Smooth muscle cell (in vitro differentiated cells): ENCODE results near the gene C19orf25. TPM values are rescaled to one million over a fixed set of nuclear protein-coding genes. Genes with fewer than 3 reads are reported as not detected.

Source experiments
- DNase-seq: peaks from one replicate; lab custom pipeline; 2025; ENCODE audit not compliant: unreplicated experiment; lab: John Stamatoyannopoulos, UW
- H2AFZ ChIP-seq: fragments of 200-600 bp; sonication (generic); 2 replicates; pipeline ENCODE4 v1.6.0; 2016; ENCODE audit warnings: antibody characterized with exemption, low read depth, mild to moderate bottlenecking
- H3F3A ChIP-seq: fragments of 200-600 bp; sonication (generic); 2 replicates; pipeline ENCODE4 v1.6.0; 2017; ENCODE audit warnings: antibody characterized with exemption, low read depth
- H3K27ac ChIP-seq: fragments of 200-600 bp; sonication (generic); 2 replicates; pipeline ENCODE4 v1.5.1; 2016; ENCODE audit warnings: low read depth, mild to moderate bottlenecking
- H3K27me3 ChIP-seq: fragments of 200-600 bp; sonication (generic); 2 replicates; pipeline ENCODE4 v1.6.1; 2016; ENCODE audit warnings: low read depth, mild to moderate bottlenecking
- H3K36me3 ChIP-seq: fragments of 200-600 bp; sonication (generic); 2 replicates; pipeline ENCODE4 v1.5.1; 2016; ENCODE audit warnings: low read depth
- H3K4me1 ChIP-seq: fragments of 200-600 bp; sonication (generic); 2 replicates; pipeline ENCODE4 v1.5.1; 2016; ENCODE audit warnings: low read depth
- H3K4me2 ChIP-seq: fragments of 200-600 bp; sonication (generic); 2 replicates; pipeline ENCODE4 v1.6.0; 2016; ENCODE audit warnings: mild to moderate bottlenecking
- H3K4me3 ChIP-seq: fragments of 200-600 bp; sonication (generic); 2 replicates; pipeline ENCODE4 v1.5.1; 2016; ENCODE audit warnings: mild to moderate bottlenecking
- H3K79me2 ChIP-seq: fragments of 200-600 bp; sonication (generic); 2 replicates; pipeline ENCODE4 v1.6.0; 2016; ENCODE audit warnings: low read depth, mild to moderate bottlenecking
- H3K9ac ChIP-seq: fragments of 200-600 bp; sonication (generic); 2 replicates; pipeline ENCODE4 v1.6.0; 2016; ENCODE audit warnings: low read depth
- H3K9me3 ChIP-seq: fragments of 200-600 bp; sonication (generic); replicated peaks from 2 replicates; pipeline ENCODE4 v1.5.1; 2016; ENCODE audit warnings: low read depth
- H4K20me1 ChIP-seq: fragments of 200-600 bp; sonication (generic); 2 replicates; pipeline ENCODE4 v1.6.0; 2016; ENCODE audit warnings: low read depth
- WGBS: methylation state at CpG from one replicate; pipeline ENCODE4 v1.1.7; 2016; ENCODE audit warnings: low lambda C conversion rate; 5-methylcytosine and 5-hydroxymethylcytosine counted together
- polyA plus RNA-seq: library from polyadenylated mRNA; unstranded; fragments of >200 nt; fragmentation: Nextera tagmentation; extraction: Ambion mirVana; gene quantifications from 2 replicates; pipeline ENCODE4 v1.2.1, GENCODE V29; 2016
- total RNA-seq: library from RNA; depleted of rRNA; stranded (reverse); fragments of >200 nt; gene quantifications from 2 replicates; pipeline ENCODE4 v1.2.3, GENCODE V29; 2014
- TF ChIP-seq, protein P1 (sequence below): fragments of 200-600 bp; sonication (generic); IDR thresholded peaks from 2 replicates; pipeline ENCODE4 v1.5.1; 2017; ENCODE audit warnings: borderline replicate concordance, mild to moderate bottlenecking, antibody characterized with exemption; ENCODE audit not compliant: insufficient read depth, poor library complexity, severe bottlenecking

The C19orf25 gene
- total and polyA plus RNA-seq, 2 experiments from 2014 or later = 15.2 to 27.9 TPM

DNA sequence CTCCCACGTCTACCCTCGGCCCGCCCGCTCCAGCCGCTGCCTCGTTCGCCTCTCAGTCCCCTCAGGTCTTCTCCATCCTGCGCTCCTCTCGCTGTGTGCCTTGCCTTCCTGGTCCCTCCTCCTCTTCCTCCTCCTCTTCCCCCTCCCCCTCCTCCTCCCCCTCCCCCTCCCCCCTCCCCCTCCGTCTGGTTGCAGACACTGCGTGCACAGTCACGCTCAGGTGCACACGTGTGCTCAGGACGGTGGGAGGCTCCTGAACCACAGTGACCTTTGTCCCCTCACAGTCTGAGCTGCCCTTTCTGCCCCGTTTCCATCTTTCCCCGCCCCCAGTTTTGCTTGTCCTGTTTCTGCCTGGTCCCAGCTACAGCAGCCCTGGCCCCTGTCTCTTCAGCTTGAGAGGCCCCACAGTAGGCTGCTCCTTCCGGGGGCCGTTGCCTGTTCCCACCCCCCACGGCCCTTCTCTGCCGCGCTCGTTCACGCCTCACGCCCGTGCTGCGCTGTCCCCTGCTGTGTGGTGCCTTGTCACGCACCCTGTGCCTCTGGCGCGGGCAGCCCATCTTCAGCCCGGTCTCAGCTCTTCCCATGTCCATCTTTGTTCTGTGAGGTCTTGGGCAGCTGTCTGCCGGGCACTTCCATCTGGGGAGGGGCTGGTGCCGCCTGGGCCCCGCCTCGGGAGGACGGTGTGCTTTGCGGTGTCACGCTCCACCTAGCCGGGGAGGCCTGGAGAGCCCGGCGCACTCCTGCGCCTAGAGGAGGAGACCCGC is 54.6 kb downstream of the C19orf25 start:
- H3K4me2 ChIP-seq = no peak overlapping the region
- peaks cover 51% of the 10 kb centered on the region for H3K79me2 ChIP-seq
- no peak for DNase-seq
- H3K27me3 ChIP-seq = no peaks in the 10 kb centered on the region
- no peak overlapping the region for H2AFZ ChIP-seq
- H3K9me3 ChIP-seq = no peaks in the 10 kb centered on the region
- no peak overlapping the region for H3K4me3 ChIP-seq
- TF ChIP-seq, protein P1, sequence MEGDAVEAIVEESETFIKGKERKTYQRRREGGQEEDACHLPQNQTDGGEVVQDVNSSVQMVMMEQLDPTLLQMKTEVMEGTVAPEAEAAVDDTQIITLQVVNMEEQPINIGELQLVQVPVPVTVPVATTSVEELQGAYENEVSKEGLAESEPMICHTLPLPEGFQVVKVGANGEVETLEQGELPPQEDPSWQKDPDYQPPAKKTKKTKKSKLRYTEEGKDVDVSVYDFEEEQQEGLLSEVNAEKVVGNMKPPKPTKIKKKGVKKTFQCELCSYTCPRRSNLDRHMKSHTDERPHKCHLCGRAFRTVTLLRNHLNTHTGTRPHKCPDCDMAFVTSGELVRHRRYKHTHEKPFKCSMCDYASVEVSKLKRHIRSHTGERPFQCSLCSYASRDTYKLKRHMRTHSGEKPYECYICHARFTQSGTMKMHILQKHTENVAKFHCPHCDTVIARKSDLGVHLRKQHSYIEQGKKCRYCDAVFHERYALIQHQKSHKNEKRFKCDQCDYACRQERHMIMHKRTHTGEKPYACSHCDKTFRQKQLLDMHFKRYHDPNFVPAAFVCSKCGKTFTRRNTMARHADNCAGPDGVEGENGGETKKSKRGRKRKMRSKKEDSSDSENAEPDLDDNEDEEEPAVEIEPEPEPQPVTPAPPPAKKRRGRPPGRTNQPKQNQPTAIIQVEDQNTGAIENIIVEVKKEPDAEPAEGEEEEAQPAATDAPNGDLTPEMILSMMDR = no peak
- H3K36me3 ChIP-seq = no peaks in the 10 kb centered on the region
- no peak overlapping the region for H3K27ac ChIP-seq
- H3F3A ChIP-seq = no peaks in the 10 kb centered on the region
- H3K9ac ChIP-seq = no peak overlapping the region
- peaks cover 80% of the 10 kb centered on the region for H4K20me1 ChIP-seq
- H3K4me1 ChIP-seq = no peaks in the 10 kb centered on the region
- 97% methylated on average over 36 of the region's 42 CpGs for WGBS

DNA sequence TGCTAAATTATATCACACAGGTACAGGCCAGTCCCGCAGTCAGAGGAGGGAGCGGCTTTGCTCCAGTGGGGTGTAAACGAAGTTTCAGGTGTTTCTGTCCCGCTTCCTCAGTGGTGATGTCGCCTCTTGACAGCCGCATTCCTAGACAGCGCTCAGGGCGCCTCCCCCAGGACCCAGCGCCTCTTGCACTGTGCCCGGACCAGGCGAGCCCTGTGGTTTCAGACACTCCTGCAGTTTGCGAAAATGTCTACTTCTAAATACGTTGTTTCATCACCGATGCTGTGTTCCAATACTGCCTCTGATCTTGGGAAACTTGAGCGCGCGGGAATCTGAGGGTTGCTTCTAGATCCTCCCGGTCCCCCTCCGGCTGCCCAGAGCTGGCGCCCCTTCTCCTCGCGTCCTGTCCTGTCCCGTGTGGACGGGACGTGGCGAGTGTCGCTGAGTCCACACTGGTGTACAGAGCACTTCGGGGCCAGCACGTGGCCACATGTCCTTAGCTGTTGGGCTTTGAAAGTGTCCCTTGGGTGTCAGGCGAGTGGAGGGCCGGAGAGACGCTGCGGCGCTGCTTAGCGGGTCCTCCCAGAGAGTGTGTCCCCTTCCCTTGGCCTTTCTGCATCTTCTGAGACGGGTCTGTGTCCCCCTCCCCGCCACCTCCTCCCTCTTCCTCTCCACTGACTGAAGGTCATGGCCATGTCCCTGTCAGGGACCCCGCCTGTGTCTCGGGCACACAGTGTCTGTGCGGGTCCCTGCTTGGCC is 55.4 kb downstream of the C19orf25 start:
- peaks cover 59% of the 10 kb centered on the region for H3K79me2 ChIP-seq
- no peaks in the 10 kb centered on the region for H3K4me1 ChIP-seq
- H3K27ac ChIP-seq = no peak overlapping the region
- no peaks in the 10 kb centered on the region for H3K9me3 ChIP-seq
- peaks cover 82% of the 10 kb centered on the region for H4K20me1 ChIP-seq
- no peak overlapping the region for H3K4me2 ChIP-seq
- H3K9ac ChIP-seq = no peak overlapping the region
- no peaks in the 10 kb centered on the region for H3K27me3 ChIP-seq
- H3K4me3 ChIP-seq = no peak overlapping the region
- no peaks in the 10 kb centered on the region for H3K36me3 ChIP-seq
- WGBS = 99% methylated on average over 40 of the region's 40 CpGs
- no peak for DNase-seq
- H3F3A ChIP-seq = no peaks in the 10 kb centered on the region
- no peak overlapping the region for H2AFZ ChIP-seq
- TF ChIP-seq, protein P1 = no peak

Other genes with a start within 250 kb of the C19orf25 start
- gene CBARP, start 241.2 kb downstream of the C19orf25 start, total RNA-seq = 1.7 and 2.7 TPM in 2 replicates
- gene CBARP, start 241.2 kb downstream of the C19orf25 start, polyA plus RNA-seq = 10.2 and 10.5 TPM in 2 replicates
- 29.1 and 68.8 TPM in 2 replicates for gene ATP5F1D, start 237.5 kb downstream of the C19orf25 start, total RNA-seq
- gene ATP5F1D, start 237.5 kb downstream of the C19orf25 start, polyA plus RNA-seq = 265 and 272 TPM in 2 replicates
- 25.0 and 58.5 TPM in 2 replicates for gene MIDN, start 230.6 kb downstream of the C19orf25 start, total RNA-seq
- gene MIDN, start 230.6 kb downstream of the C19orf25 start, polyA plus RNA-seq = 65.3 and 70.6 TPM in 2 replicates
- gene CIRBP, start 209.9 kb downstream of the C19orf25 start, total RNA-seq = 119 and 122 TPM in 2 replicates
- 215 and 235 TPM in 2 replicates for gene CIRBP, start 209.9 kb downstream of the C19orf25 start, polyA plus RNA-seq
- gene FAM174C, start 203.7 kb downstream of the C19orf25 start, total RNA-seq = 33.4 and 41.5 TPM in 2 replicates
- gene FAM174C, start 203.7 kb downstream of the C19orf25 start, polyA plus RNA-seq = 75.6 and 78.1 TPM in 2 replicates
- 6.2 and 7.4 TPM in 2 replicates for gene EFNA2, start 193.3 kb downstream of the C19orf25 start, total RNA-seq
- 0.89 and 1.2 TPM in 2 replicates for gene EFNA2, start 193.3 kb downstream of the C19orf25 start, polyA plus RNA-seq
- gene NDUFS7, start 95.3 kb downstream of the C19orf25 start, total RNA-seq = 62.7 and 95.8 TPM in 2 replicates
- 226 and 245 TPM in 2 replicates for gene NDUFS7, start 95.3 kb downstream of the C19orf25 start, polyA plus RNA-seq
- 15.8 and 22.3 TPM in 2 replicates for gene GAMT, start 77.7 kb downstream of the C19orf25 start, total RNA-seq
- gene GAMT, start 77.7 kb downstream of the C19orf25 start, polyA plus RNA-seq = 35.2 and 47.4 TPM in 2 replicates
- 33.7 and 41.7 TPM in 2 replicates for gene DAZAP1, start 71.6 kb downstream of the C19orf25 start, total RNA-seq
- 35.5 and 37.0 TPM in 2 replicates for gene DAZAP1, start 71.6 kb downstream of the C19orf25 start, polyA plus RNA-seq
- gene RPS15, start 40.8 kb downstream of the C19orf25 start, total RNA-seq = 2,033 and 2,744 TPM in 2 replicates
- 1,180 and 1,250 TPM in 2 replicates for gene RPS15, start 40.8 kb downstream of the C19orf25 start, polyA plus RNA-seq
- 0.09 and 0.18 TPM in 2 replicates for gene APC2, start 29.1 kb downstream of the C19orf25 start, total RNA-seq
- gene APC2, start 29.1 kb downstream of the C19orf25 start, polyA plus RNA-seq = 0.30 and 1.0 TPM in 2 replicates
- 1.4 and 1.7 TPM in 2 replicates for gene PCSK4, start 11.1 kb upstream of the C19orf25 start, total RNA-seq
- gene PCSK4, start 11.1 kb upstream of the C19orf25 start, polyA plus RNA-seq = 8.7 and 14.4 TPM in 2 replicates
- gene REEP6, start 12.0 kb upstream of the C19orf25 start, total RNA-seq = 5.2 and 7.0 TPM in 2 replicates
- 15.1 and 18.7 TPM in 2 replicates for gene REEP6, start 12.0 kb upstream of the C19orf25 start, polyA plus RNA-seq
- 11.1 and 16.4 TPM in 2 replicates for gene ADAMTSL5, start 33.8 kb upstream of the C19orf25 start, total RNA-seq
- 24.3 and 37.6 TPM in 2 replicates for gene ADAMTSL5, start 33.8 kb upstream of the C19orf25 start, polyA plus RNA-seq
- gene PLK5, start 44.9 kb upstream of the C19orf25 start, total RNA-seq = not detected in 2 replicates
- gene PLK5, start 44.9 kb upstream of the C19orf25 start, polyA plus RNA-seq = 0.60 TPM in 1 of 2 replicates, not detected in the other
- gene MEX3D, start 89.1 kb upstream of the C19orf25 start, total RNA-seq = 28.6 and 41.5 TPM in 2 replicates
- gene MEX3D, start 89.1 kb upstream of the C19orf25 start, polyA plus RNA-seq = 8.4 and 9.3 TPM in 2 replicates
- 40.3 and 50.7 TPM in 2 replicates for gene MBD3, start 113.7 kb upstream of the C19orf25 start, total RNA-seq
- gene MBD3, start 113.7 kb upstream of the C19orf25 start, polyA plus RNA-seq = 47.3 and 52.7 TPM in 2 replicates
- 32.3 and 40.4 TPM in 2 replicates for gene UQCR11, start 126.2 kb upstream of the C19orf25 start, total RNA-seq
- gene UQCR11, start 126.2 kb upstream of the C19orf25 start, polyA plus RNA-seq = 550 and 592 TPM in 2 replicates
- gene TCF3, start 173.4 kb upstream of the C19orf25 start, total RNA-seq = 76.3 and 89.0 TPM in 2 replicates
- 145 and 150 TPM in 2 replicates for gene TCF3, start 173.4 kb upstream of the C19orf25 start, polyA plus RNA-seq